SK-N-DZ (cell line): ENCODE data around the gene WWOX.
A peak's percentile ranks its signal among the peaks of the same experiment; 100 is the strongest.

Source experiments
- DNase-seq: peaks from one replicate; pipeline ENCODE4 v3.0.0-alpha.2; 2015; ENCODE audit warnings: low spot score

Gene WWOX

GRCh38 chr16:79164388-79164995, 1065.0 kb downstream of the WWOX start:
- peak; percentile 57 for DNase-seq

GRCh38 chr16:79165079-79165478, 1065.6 kb downstream of the WWOX start:
- no peak for DNase-seq

GRCh38 chr16:79165506-79165905, 1066.1 kb downstream of the WWOX start:
- no peak for DNase-seq

- no peak for DNase-seq
Measured at GRCh38 chr16:79167893-79168292, 1068.4 kb downstream of the WWOX start.

GRCh38 chr16:79168321-79168720, 1068.9 kb downstream of the WWOX start:
- no peak for DNase-seq

GRCh38 chr16:79169239-79169638, 1069.8 kb downstream of the WWOX start:
- no peak for DNase-seq

GRCh38 chr16:79170555-79171246, 1071.2 kb downstream of the WWOX start:
- DNase-seq: no peak

- DNase-seq: no peak
Measured at GRCh38 chr16:79171504-79171903, 1072.0 kb downstream of the WWOX start.

GRCh38 chr16:79171931-79172705, 1072.7 kb downstream of the WWOX start:
- peak; percentile 88 for DNase-seq

GRCh38 chr16:79172976-79173500, 1073.6 kb downstream of the WWOX start:
- DNase-seq: no peak

- DNase-seq: no peak
Measured at GRCh38 chr16:79173919-79174318, 1074.5 kb downstream of the WWOX start.

- no peak for DNase-seq
Measured at GRCh38 chr16:79175286-79176057, 1076.0 kb downstream of the WWOX start.

- DNase-seq: no peak
Measured at GRCh38 chr16:79177018-79177417, 1077.6 kb downstream of the WWOX start.

- no peak for DNase-seq
Measured at GRCh38 chr16:79181419-79181818, 1082.0 kb downstream of the WWOX start.

GRCh38 chr16:79182616-79183015, 1083.2 kb downstream of the WWOX start:
- DNase-seq: no peak

- no peak for DNase-seq
Measured at GRCh38 chr16:79183571-79183970, 1084.1 kb downstream of the WWOX start.

GRCh38 chr16:79184464-79185030, 1085.1 kb downstream of the WWOX start:
- no peak for DNase-seq

GRCh38 chr16:79185711-79186110, 1086.3 kb downstream of the WWOX start:
- no peak for DNase-seq

- peak; percentile 77 for DNase-seq
Measured at GRCh38 chr16:79186196-79186595, 1086.7 kb downstream of the WWOX start.

- no peak for DNase-seq
Measured at GRCh38 chr16:79188115-79188738, 1088.8 kb downstream of the WWOX start.

- DNase-seq: no peak
Measured at GRCh38 chr16:79188739-79189122, 1089.3 kb downstream of the WWOX start.
